C4-2B (cell line): ENCODE data around the gene NFE2L1.
"Not testable (repeated sequence)": the region's sequence is repeated elsewhere in the genome, so short reads cannot be mapped to it uniquely, and the experiment has no call there.

Source experiments
- H3K27ac ChIP-seq: fragments of 450-650 bp; 2 replicates; pipeline ENCODE4 v1.5.1; 2017
- CTCF ChIP-seq: fragments of 450-650 bp; conservative IDR thresholded peaks from 2 replicates; pipeline ENCODE4 v1.5.1; 2017; ENCODE audit warnings: mild to moderate bottlenecking
- ZFX ChIP-seq: fragments of 450-650 bp; IDR thresholded peaks from 2 replicates; pipeline ENCODE4 v1.6.1; 2017

The NFE2L1 gene

GRCh38 chr17:48068491-48068961, 20.4 kb downstream of the NFE2L1 start:
- no peak; the same call in 1 of the 2 replicates for TF ChIP-seq CTCF
- TF ChIP-seq ZFX: no peak
- no peak overlapping the region for H3K27ac ChIP-seq

GRCh38 chr17:48070195-48070594, 22.0 kb downstream of the NFE2L1 start:
- TF ChIP-seq ZFX (no peak), CTCF (no peak)
- H3K27ac ChIP-seq: no peak overlapping the region

GRCh38 chr17:48071654-48072053, 23.5 kb downstream of the NFE2L1 start:
- H3K27ac ChIP-seq: no peak overlapping the region
- TF ChIP-seq ZFX: no peak

GRCh38 chr17:48072811-48073210, 24.7 kb downstream of the NFE2L1 start:
- not testable (repeated sequence) for H3K27ac ChIP-seq

GRCh38 chr17:48073566-48074094, 25.5 kb downstream of the NFE2L1 start:
- H3K27ac ChIP-seq: not testable (repeated sequence)

- peak; percentile 92 for TF ChIP-seq CTCF
- no peak for TF ChIP-seq ZFX
- H3K27ac ChIP-seq: no peak overlapping the region
Observed at GRCh38 chr17:48074322-48075081, 26.3 kb downstream of the NFE2L1 start.

- H3K27ac ChIP-seq: not testable (repeated sequence)
Observed at GRCh38 chr17:48077152-48077551, 29.0 kb downstream of the NFE2L1 start.

- TF ChIP-seq ZFX (no peak), CTCF (no peak)
- no peak overlapping the region for H3K27ac ChIP-seq
Observed at GRCh38 chr17:48081858-48082257, 33.7 kb downstream of the NFE2L1 start.

- TF ChIP-seq CTCF (no peak), ZFX (no peak)
- no peak overlapping the region for H3K27ac ChIP-seq
Observed at GRCh38 chr17:48084932-48085331, 36.8 kb downstream of the NFE2L1 start.
